ENCODE measurements around the gene FAM9A. TPM values are rescaled to one million over a fixed set of nuclear protein-coding genes. Genes with fewer than 3 reads are reported as not detected.

The FAM9A gene
- total RNA-seq, 1 donor from 2014 or later, result not detected

DNA sequence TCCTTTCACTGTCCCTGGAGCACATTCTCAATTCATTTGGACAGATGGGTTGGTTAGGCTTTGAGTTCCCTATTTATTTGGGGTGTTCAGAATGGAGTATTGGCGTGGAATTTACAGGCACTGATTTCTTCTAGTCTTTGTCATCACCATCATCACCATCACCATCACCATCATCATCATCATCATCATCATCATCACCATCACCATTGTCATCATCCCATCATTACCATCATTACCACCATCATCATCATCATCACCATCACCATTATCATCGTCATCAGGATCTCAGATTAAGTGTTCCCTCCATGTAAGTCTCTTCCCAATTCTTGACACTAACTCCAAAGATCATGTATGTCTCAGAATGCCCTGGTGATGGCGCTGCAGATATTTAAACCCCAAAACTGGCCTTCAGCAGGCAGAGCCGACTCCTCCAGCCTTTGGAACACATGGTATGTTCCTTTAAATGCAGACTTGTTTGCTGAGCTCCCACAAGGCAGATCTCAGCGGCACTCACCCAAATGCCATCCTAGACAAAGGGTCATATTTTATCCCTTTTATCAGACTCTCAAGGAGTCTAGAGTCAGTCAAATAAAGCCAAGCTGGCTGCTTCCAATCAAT, 19.8 kb upstream of the FAM9A start:
- Histone ChIP-seq H3K4me3 (no peak overlapping the region), H3K27me3 (ENCODE audit: low read depth) (no peaks in the 10 kb centered on the region), H3K4me1 (no peaks in the 10 kb centered on the region), H3K27ac (replicated peaks) (no peak overlapping the region), H3K36me3 (no peaks in the 10 kb centered on the region), H3K9me3 (replicated peaks) (no peaks in the 10 kb centered on the region)
- TF ChIP-seq, protein P1, sequence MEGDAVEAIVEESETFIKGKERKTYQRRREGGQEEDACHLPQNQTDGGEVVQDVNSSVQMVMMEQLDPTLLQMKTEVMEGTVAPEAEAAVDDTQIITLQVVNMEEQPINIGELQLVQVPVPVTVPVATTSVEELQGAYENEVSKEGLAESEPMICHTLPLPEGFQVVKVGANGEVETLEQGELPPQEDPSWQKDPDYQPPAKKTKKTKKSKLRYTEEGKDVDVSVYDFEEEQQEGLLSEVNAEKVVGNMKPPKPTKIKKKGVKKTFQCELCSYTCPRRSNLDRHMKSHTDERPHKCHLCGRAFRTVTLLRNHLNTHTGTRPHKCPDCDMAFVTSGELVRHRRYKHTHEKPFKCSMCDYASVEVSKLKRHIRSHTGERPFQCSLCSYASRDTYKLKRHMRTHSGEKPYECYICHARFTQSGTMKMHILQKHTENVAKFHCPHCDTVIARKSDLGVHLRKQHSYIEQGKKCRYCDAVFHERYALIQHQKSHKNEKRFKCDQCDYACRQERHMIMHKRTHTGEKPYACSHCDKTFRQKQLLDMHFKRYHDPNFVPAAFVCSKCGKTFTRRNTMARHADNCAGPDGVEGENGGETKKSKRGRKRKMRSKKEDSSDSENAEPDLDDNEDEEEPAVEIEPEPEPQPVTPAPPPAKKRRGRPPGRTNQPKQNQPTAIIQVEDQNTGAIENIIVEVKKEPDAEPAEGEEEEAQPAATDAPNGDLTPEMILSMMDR (IDR thresholded peaks at IDR 0.05; ENCODE audit: borderline replicate concordance), result no peak
- DNase-seq, result no peak
- intact Hi-C loops (cut with micrococcal nuclease), result no loop called here

DNA sequence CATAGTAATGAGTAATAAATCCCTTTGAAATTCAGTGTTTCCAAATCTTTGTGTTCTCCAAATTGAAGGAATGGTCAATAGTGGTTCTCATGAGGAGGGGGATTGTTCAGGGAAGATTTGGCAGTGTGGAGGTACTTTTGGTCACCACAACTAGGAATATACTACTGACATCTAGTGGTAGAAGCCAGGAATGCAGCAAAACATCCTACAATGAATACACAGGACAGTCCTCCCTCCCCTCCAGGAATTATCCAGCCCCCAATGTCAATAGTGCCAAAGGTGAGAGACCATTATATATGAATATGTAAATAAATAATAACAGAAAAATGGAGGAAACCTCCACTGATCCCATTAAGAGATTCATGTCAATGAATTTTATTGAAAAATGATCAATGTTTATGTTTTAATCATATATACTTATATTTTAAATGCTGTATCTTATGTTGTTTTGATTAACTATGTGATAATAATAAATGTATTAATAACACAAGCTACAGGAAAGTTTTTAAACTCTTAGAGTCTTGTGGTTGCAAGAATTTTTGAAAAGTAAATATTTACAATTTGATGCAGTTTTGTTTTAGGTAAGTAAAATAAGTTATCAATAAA, 14.4 kb upstream of the FAM9A start:
- no peak overlapping the region for H3K27ac ChIP-seq (replicated peaks)
- TF ChIP-seq, protein P1 (IDR thresholded peaks at IDR 0.05; ENCODE audit: borderline replicate concordance), result peak; percentile 75
- H3K36me3 ChIP-seq, result no peaks in the 10 kb centered on the region
- H3K4me1 ChIP-seq, result no peaks in the 10 kb centered on the region
- intact Hi-C loops (cut with micrococcal nuclease), result no loop called here
- H3K4me3 ChIP-seq, result no peak overlapping the region
- H3K9me3 ChIP-seq (replicated peaks), result no peaks in the 10 kb centered on the region
- H3K27me3 ChIP-seq (ENCODE audit: low read depth), result no peaks in the 10 kb centered on the region
- DNase-seq, result no peak

DNA sequence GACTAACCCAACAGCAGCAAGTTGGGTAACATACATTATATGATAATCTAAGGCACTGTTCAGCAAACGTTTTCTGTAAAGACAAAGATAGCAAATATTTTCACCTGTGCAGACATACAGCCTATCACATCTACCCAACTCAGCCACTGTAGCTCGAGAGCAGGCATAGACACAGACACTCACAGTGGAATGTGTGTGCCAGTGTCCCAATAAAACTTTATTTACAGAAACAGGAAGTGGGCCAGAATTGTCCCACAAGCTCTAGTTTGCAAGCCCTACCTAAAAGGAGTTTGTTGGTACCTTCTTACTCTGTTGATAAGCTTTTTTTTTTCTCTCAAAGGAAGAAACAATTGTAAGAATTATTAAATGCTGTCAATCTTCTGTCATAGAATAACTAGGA, 11.9 kb upstream of the FAM9A start:
- intact Hi-C loops (cut with micrococcal nuclease), result no loop called here
- TF ChIP-seq, protein P1 (IDR thresholded peaks at IDR 0.05; ENCODE audit: borderline replicate concordance), result no peak
- no peak for DNase-seq
- Histone ChIP-seq H3K27ac (replicated peaks) (no peak overlapping the region), H3K4me1 (no peaks in the 10 kb centered on the region), H3K9me3 (replicated peaks) (no peaks in the 10 kb centered on the region), H3K36me3 (no peaks in the 10 kb centered on the region), H3K27me3 (ENCODE audit: low read depth) (no peaks in the 10 kb centered on the region), H3K4me3 (no peak overlapping the region)

DNA sequence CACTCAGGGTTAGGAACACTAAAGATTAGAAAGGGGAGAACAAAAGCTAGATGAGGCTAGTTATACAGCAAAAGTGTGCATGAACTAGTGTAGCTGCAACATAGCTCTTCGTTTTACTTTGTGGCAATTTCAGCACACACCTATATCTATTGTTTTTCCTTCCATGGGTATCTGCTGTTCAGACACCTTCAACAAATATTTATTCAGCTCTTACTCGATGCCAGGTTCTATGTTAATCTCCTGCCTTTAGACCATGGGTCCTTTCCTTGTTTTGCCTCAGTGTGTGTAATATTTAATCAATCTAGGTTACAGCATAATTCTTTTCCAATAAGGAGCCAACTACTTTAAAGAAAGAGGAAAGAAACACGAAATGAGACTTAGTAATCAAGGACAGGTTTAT, 10.4 kb upstream of the FAM9A start:
- no peaks in the 10 kb centered on the region for H3K27me3 ChIP-seq (ENCODE audit: low read depth)
- no peaks in the 10 kb centered on the region for H3K36me3 ChIP-seq
- TF ChIP-seq, protein P1 (IDR thresholded peaks at IDR 0.05; ENCODE audit: borderline replicate concordance), result no peak
- intact Hi-C loops (cut with micrococcal nuclease), result no loop called here
- H3K4me3 ChIP-seq, result no peak overlapping the region
- H3K9me3 ChIP-seq (replicated peaks), result no peaks in the 10 kb centered on the region
- no peak overlapping the region for H3K27ac ChIP-seq (replicated peaks)
- DNase-seq, result no peak
- no peaks in the 10 kb centered on the region for H3K4me1 ChIP-seq

DNA sequence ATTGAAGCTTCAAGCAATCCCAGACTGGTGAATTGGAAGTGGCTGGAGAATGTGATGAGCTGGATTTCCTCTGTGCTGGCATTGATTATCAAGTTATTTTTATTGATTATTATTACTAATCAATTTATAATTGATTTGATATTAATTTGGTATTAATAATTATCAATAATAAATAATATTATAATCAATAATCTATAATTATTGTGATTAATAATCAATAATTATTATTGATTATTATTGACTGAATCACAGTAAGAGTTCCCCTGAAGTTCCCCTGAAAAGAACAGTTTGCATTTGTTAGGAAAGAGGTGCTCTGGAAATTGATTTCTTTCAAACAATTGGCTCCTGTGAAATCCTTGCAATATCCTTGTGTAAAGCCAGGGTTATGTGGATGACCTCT, 7.5 kb upstream of the FAM9A start:
- H3K4me3 ChIP-seq, result no peak overlapping the region

More for the DNA sequence above, 7.5 kb upstream of the FAM9A start:
- intact Hi-C loops (cut with micrococcal nuclease), result no loop called here
- no peak overlapping the region for H3K27ac ChIP-seq (replicated peaks)
- no peaks in the 10 kb centered on the region for H3K9me3 ChIP-seq (replicated peaks)
- DNase-seq, result no peak
- TF ChIP-seq, protein P1 (IDR thresholded peaks at IDR 0.05; ENCODE audit: borderline replicate concordance), result no peak
- no peaks in the 10 kb centered on the region for H3K36me3 ChIP-seq
- H3K27me3 ChIP-seq (ENCODE audit: low read depth), result no peaks in the 10 kb centered on the region
- no peaks in the 10 kb centered on the region for H3K4me1 ChIP-seq

Measured in left ventricle myocardium inferior (tissue), 1 donor.